IMR-90 (cell line): Measurements from ENCODE around the gene NYAP1. TPM values are rescaled to one million over a fixed set of nuclear protein-coding genes. Genes with fewer than 3 reads are reported as not detected.

Source experiments
- ATAC-seq: fragments of 200-7000 bp; cut with Tn5 transposase; 2 replicates; pipeline ENCODE4 v1.9.1; 2020; ENCODE audit warnings: low read depth, mild to moderate bottlenecking, moderate library complexity
- BruUV-seq: library from RNA; stranded (reverse); fragments of 400-500 nt; replicated peaks from 2 replicates; lab custom pipeline; 2021; lab: Mats Ljungman, UMichigan
- CTCF ChIA-PET: fragments of 300-600 bp; formaldehyde crosslinking; extraction: SDS; loops from one replicate; lab custom pipeline; 2021; ENCODE audit warnings: antibody characterized with exemption; lab: Yijun Ruan, JAX
- POLR2A ChIA-PET: fragments of 300-600 bp; sonication (Branson Sonifier 250); formaldehyde crosslinking; loops from one replicate; lab custom pipeline; 2022; ENCODE audit warnings: antibody characterized with exemption; ENCODE audit not compliant: unreplicated experiment; lab: Charles Lee
- DNase-seq: peaks from one replicate; pipeline ENCODE4 v3.0.0; 2013
- H2AFZ ChIP-seq: replicated peaks from 2 replicates; pipeline ENCODE3; 2013; ENCODE audit warnings: low read length, mild to moderate bottlenecking; ENCODE audit not compliant: poor library complexity
- H2AK5ac ChIP-seq: 2 replicates; pipeline ENCODE4 v1.6.1; 2013; ENCODE audit warnings: low read depth, low read length, inconsistent platforms
- H2AK9ac ChIP-seq: replicated peaks from 2 replicates; pipeline ENCODE3; 2013; ENCODE audit warnings: mild to moderate bottlenecking, low read depth, low read length, moderate library complexity; ENCODE audit not compliant: poor library complexity
- H2BK120ac ChIP-seq: 2 replicates; pipeline ENCODE4 v1.6.1; 2013; ENCODE audit warnings: low read depth, low read length, inconsistent platforms
- H2BK15ac ChIP-seq: 3 replicates; pipeline ENCODE4 v1.6.1; 2013; ENCODE audit warnings: low read depth, low read length, inconsistent platforms
- H2BK20ac ChIP-seq: 2 replicates; pipeline ENCODE4 v1.6.1; 2013; ENCODE audit warnings: low read depth, mild to moderate bottlenecking, inconsistent platforms, low read length, moderate library complexity
- H2BK5ac ChIP-seq: 2 replicates; pipeline ENCODE4 v1.6.1; 2013; ENCODE audit warnings: mild to moderate bottlenecking, low read depth, low read length, inconsistent platforms; ENCODE audit not compliant: poor library complexity, severe bottlenecking
- H3K14ac ChIP-seq: replicated peaks from 2 replicates; pipeline ENCODE4 v1.6.1; 2013; ENCODE audit warnings: low read depth, low read length, inconsistent platforms
- H3K18ac ChIP-seq: 2 replicates; pipeline ENCODE4 v1.6.1; 2013; ENCODE audit warnings: low read depth, low read length, control low read depth
- H3K23ac ChIP-seq: 2 replicates; pipeline ENCODE4 v1.6.1; 2013; ENCODE audit warnings: low read depth, low read length, inconsistent platforms
- H3K27ac ChIP-seq: 2 replicates; pipeline ENCODE4 v1.5.1; 2013; ENCODE audit warnings: mild to moderate bottlenecking, control low read depth, low read length; ENCODE audit not compliant: insufficient read depth
- H3K27me3 ChIP-seq: 2 replicates; pipeline ENCODE4 v1.6.1; 2013; ENCODE audit warnings: low read length; ENCODE audit not compliant: control insufficient read depth, insufficient read depth
- H3K36me3 ChIP-seq: 2 replicates; pipeline ENCODE4 v1.6.1; 2013; ENCODE audit warnings: low read length, mixed read lengths; ENCODE audit not compliant: control insufficient read depth, insufficient read depth
- H3K4ac ChIP-seq: 2 replicates; pipeline ENCODE4 v1.6.1; 2013; ENCODE audit warnings: low read depth, low read length, inconsistent platforms
- H3K4me1 ChIP-seq: 2 replicates; pipeline ENCODE4 v1.6.1; 2013; ENCODE audit warnings: low read length, mixed read lengths; ENCODE audit not compliant: control insufficient read depth, insufficient read depth
- H3K4me2 ChIP-seq: 2 replicates; pipeline ENCODE4 v1.6.1; 2013; ENCODE audit warnings: low read depth, mild to moderate bottlenecking, control low read depth, low read length, moderate library complexity
- H3K4me3 ChIP-seq: 2 replicates; pipeline ENCODE4 v1.5.1; 2013; ENCODE audit warnings: low read depth, mild to moderate bottlenecking, control low read depth, low read length, moderate library complexity; ENCODE audit not compliant: insufficient read depth
- H3K56ac ChIP-seq: 2 replicates; pipeline ENCODE4 v1.6.1; 2013; ENCODE audit warnings: low read length, inconsistent platforms; ENCODE audit not compliant: insufficient read depth; ENCODE audit errors: extremely low read depth
- H3K79me1 ChIP-seq, 2 experiments: 2 replicates each; pipeline ENCODE4 v1.6.1; 2013; ENCODE audit warnings: low read length in 2 of 2, inconsistent platforms in 1 of 2, low read depth in 1 of 2
- H3K9ac ChIP-seq: 2 replicates; pipeline ENCODE4 v1.6.1; 2013; ENCODE audit warnings: low read depth, low read length, control low read depth
- H3K9me1 ChIP-seq: 2 replicates; pipeline ENCODE4 v1.6.1; 2013; ENCODE audit warnings: low read length, inconsistent platforms; ENCODE audit not compliant: insufficient read depth
- H3K9me3 ChIP-seq: 2 replicates; pipeline ENCODE4 v1.6.1; 2013; ENCODE audit warnings: low read length; ENCODE audit not compliant: control insufficient read depth, insufficient read depth
- H4K20me1 ChIP-seq: 2 replicates; pipeline ENCODE4 v1.6.1; 2013; ENCODE audit warnings: low read length, inconsistent platforms; ENCODE audit not compliant: insufficient read depth
- H4K5ac ChIP-seq: 2 replicates; pipeline ENCODE4 v1.6.1; 2013; ENCODE audit warnings: mild to moderate bottlenecking, low read depth, low read length, control low read depth
- H4K8ac ChIP-seq, 2 experiments: 2 replicates each; pipeline ENCODE4 v1.6.1; 2013; ENCODE audit warnings: low read depth in 2 of 2, low read length in 2 of 2, control low read depth in 1 of 2, inconsistent platforms in 1 of 2
- H4K91ac ChIP-seq: 2 replicates; pipeline ENCODE4 v1.6.1; 2013; ENCODE audit warnings: low read depth, low read length, inconsistent platforms; ENCODE audit not compliant: insufficient read depth
- CHD1 ChIP-seq: IDR thresholded peaks from 2 replicates; pipeline ENCODE4 v1.6.1; 2012; ENCODE audit warnings: low read depth, low read length, improper control_type of control experiment
- FOS ChIP-seq: fragments of 150-350 bp; IDR thresholded peaks from 2 replicates; pipeline ENCODE4 v1.6.1; 2016; ENCODE audit warnings: low read depth, low read length
- MAFK ChIP-seq: IDR thresholded peaks from 2 replicates; pipeline ENCODE4 v1.6.1; 2012; ENCODE audit warnings: low read depth, low read length, improper control_type of control experiment
- MAZ ChIP-seq: IDR thresholded peaks from 2 replicates; pipeline ENCODE4 v1.6.1; 2012; ENCODE audit warnings: low read depth, mild to moderate bottlenecking, low read length, improper control_type of control experiment, moderate library complexity, borderline replicate concordance
- MXI1 ChIP-seq: IDR thresholded peaks from 2 replicates; pipeline ENCODE4 v1.6.1; 2012; ENCODE audit warnings: low read depth, mild to moderate bottlenecking, low read length, moderate library complexity, borderline replicate concordance
- POLR2A ChIP-seq: IDR thresholded peaks from 2 replicates; pipeline ENCODE4 v1.6.1; 2012; ENCODE audit warnings: mild to moderate bottlenecking, low read depth, low read length
- RAD21 ChIP-seq: IDR thresholded peaks from 2 replicates; pipeline ENCODE4 v1.6.1; 2012; ENCODE audit warnings: low read length, improper control_type of control experiment
- RCOR1 ChIP-seq: IDR thresholded peaks from 2 replicates; pipeline ENCODE4 v1.6.1; 2012; ENCODE audit warnings: mild to moderate bottlenecking, low read length, improper control_type of control experiment; ENCODE audit not compliant: insufficient replicate concordance
- SMC3 ChIP-seq: fragments of 150-350 bp; IDR thresholded peaks from 2 replicates; pipeline ENCODE4 v1.6.1; 2016; ENCODE audit warnings: low read depth, mild to moderate bottlenecking, antibody characterized with exemption, low read length, moderate library complexity
- WGBS, 2 experiments: methylation state at CpG; one replicate each; pipeline versions ENCODE4 v1.1.5 to v1.1.7; 2013; ENCODE audit warnings: missing lambda C conversion rate in 2 of 2; ENCODE audit not compliant: insufficient read length in 1 of 2; ENCODE audit errors: extremely low coverage in 2 of 2; 5-methylcytosine and 5-hydroxymethylcytosine counted together
- dilution Hi-C: fragments of 300-500 bp; cut with HindIII; formaldehyde crosslinking; loops from one replicate; pipeline ENCODE4 v1.14.3; 2018; ENCODE audit warnings: low sequenced_read_pairs; ENCODE audit not compliant: unreplicated experiment
- in situ Hi-C: fragments of 300-500 bp; cut with MboI; formaldehyde crosslinking; loops from 3 replicates; pipeline ENCODE4 v1.14.3; 2019; ENCODE audit warnings: low sequenced_read_pairs, inconsistent platforms, mixed read lengths
- intact Hi-C: fragments of 100-400 bp; cut with micrococcal nuclease; formaldehyde crosslinking; loops from 2 replicates; pipeline ENCODE4 v1.10.0; 2022
- polyA plus RNA-seq, 3 experiments: library from polyadenylated mRNA; depleted of rRNA; stranded (reverse); fragments of >200 nt; gene quantifications; 2 replicates each; pipeline ENCODE4 v1.2.3, GENCODE V29; 2012; ENCODE audit warnings: low replicate concordance in 1 of 3
- total RNA-seq: library from RNA; depleted of rRNA; stranded (reverse); fragments of >200 nt; gene quantifications from 2 replicates; pipeline ENCODE4 v1.2.3, GENCODE V29; 2012
- TF ChIP-seq, protein P1 (sequence below): conservative IDR thresholded peaks from 2 replicates; pipeline ENCODE4 v1.5.1; 2012; ENCODE audit warnings: mild to moderate bottlenecking, low read depth, low read length, improper control_type of control experiment
- TF ChIP-seq, protein P2 (sequence below): fragments of 150-350 bp; IDR thresholded peaks from 2 replicates; pipeline ENCODE4 v1.6.1; 2016; ENCODE audit warnings: low read depth, mild to moderate bottlenecking, low read length, moderate library complexity, borderline replicate concordance

NYAP1 gene
- total and polyA plus RNA-seq, 2 of the 4 experiments (the other 2 are of a cell fraction) = 0.18 to 1.3 TPM

DNA sequence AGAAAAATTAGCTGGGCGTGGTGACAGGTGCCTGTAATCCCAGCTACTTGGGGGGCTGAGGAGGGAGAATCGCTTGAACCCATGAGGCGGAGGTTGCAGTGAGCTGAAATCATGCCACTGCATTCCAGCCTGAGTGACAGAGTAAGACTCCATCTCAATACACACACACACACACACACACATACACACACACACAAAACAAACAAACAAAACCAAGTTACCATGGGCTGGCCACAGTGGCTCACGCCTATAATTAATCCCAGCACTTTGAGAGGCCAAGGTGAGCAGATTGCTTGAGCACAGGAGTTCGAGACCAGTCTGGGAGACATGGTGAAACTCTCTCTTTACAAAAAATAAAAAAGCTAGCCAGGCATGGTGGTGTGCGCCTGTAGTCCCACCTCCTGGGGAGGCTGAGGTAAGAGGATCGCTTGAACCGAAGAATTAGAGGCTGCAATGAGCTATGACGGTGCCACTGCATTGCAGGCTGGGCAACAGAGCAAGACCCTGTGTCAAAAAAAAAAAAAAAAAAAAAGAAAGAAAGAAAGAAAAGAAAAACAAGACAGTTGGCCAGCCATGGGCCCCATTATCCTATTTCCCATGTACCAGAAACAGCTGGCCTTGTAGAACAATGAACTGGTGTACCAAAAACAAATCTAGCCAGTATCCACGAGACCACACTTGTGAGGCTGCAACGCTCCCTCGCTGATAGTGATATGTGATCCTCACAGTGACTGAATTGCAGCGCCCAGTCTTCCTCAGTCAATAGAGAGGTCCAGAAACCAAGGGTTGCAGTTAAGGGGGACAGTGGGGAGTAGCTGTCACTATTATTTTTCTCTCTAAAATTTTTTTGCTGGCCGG is 48.7 kb downstream of the NYAP1 start:
- Histone ChIP-seq H3K27ac (no peak overlapping the region), H2BK120ac (no peak overlapping the region), H3K56ac (no peak overlapping the region), H3K4ac (no peak overlapping the region), H3K9ac (no peak overlapping the region), H4K8ac (no peak overlapping the region), H2AFZ (no peak overlapping the region), H3K36me3 (no peaks in the 10 kb centered on the region), H2AK5ac (no peak overlapping the region), H3K14ac (no peak overlapping the region), H4K5ac (no peak overlapping the region), H3K23ac (no peak overlapping the region), H3K9me1 (no peaks in the 10 kb centered on the region), H3K9me3 (no peaks in the 10 kb centered on the region), H4K20me1 (no peaks in the 10 kb centered on the region), H2BK20ac (no peak overlapping the region), H3K4me3 (no peak overlapping the region), H2BK15ac (no peak overlapping the region), H4K91ac (no peak overlapping the region), H3K27me3 (peaks cover 4% of the 10 kb centered on the region), H3K4me1 (no peaks in the 10 kb centered on the region), H3K18ac (no peak overlapping the region), H2BK5ac (no peak overlapping the region), H3K79me1 (no peaks in the 10 kb centered on the region), H2AK9ac (no peak overlapping the region), H3K4me2 (no peak overlapping the region)
- no CpG with 5 or more reads among the region's 14 CpGs for WGBS, 2 experiments
- POLR2A ChIA-PET = no interaction called here
- dilution Hi-C loops (no loop called here), intact Hi-C loops (no loop called here), in situ Hi-C loops (no loop called here)
- ATAC-seq (no peak), DNase-seq (no peak)
- BruUV-seq = no TSS peak
- CTCF ChIA-PET = no interaction called here
- TF ChIP-seq SMC3 (no peak), MAFK (no peak), FOS (no peak), RCOR1 (no peak), RAD21 (no peak), CHD1 (no peak), POLR2A (no peak), MXI1 (no peak), MAZ (no peak)
- TF ChIP-seq, protein P1, sequence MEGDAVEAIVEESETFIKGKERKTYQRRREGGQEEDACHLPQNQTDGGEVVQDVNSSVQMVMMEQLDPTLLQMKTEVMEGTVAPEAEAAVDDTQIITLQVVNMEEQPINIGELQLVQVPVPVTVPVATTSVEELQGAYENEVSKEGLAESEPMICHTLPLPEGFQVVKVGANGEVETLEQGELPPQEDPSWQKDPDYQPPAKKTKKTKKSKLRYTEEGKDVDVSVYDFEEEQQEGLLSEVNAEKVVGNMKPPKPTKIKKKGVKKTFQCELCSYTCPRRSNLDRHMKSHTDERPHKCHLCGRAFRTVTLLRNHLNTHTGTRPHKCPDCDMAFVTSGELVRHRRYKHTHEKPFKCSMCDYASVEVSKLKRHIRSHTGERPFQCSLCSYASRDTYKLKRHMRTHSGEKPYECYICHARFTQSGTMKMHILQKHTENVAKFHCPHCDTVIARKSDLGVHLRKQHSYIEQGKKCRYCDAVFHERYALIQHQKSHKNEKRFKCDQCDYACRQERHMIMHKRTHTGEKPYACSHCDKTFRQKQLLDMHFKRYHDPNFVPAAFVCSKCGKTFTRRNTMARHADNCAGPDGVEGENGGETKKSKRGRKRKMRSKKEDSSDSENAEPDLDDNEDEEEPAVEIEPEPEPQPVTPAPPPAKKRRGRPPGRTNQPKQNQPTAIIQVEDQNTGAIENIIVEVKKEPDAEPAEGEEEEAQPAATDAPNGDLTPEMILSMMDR = no peak
- TF ChIP-seq, protein P2, sequence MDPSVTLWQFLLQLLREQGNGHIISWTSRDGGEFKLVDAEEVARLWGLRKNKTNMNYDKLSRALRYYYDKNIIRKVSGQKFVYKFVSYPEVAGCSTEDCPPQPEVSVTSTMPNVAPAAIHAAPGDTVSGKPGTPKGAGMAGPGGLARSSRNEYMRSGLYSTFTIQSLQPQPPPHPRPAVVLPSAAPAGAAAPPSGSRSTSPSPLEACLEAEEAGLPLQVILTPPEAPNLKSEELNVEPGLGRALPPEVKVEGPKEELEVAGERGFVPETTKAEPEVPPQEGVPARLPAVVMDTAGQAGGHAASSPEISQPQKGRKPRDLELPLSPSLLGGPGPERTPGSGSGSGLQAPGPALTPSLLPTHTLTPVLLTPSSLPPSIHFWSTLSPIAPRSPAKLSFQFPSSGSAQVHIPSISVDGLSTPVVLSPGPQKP = no peak
